Neural cell (in vitro differentiated cells): Measurements from ENCODE around the gene USP4.

Experiments
- EP300 ChIP-seq: fragments of 450-650 bp; conservative IDR thresholded peaks from 2 replicates; pipeline ENCODE4 v1.6.1; 2014; ENCODE audit warnings: antibody characterized with exemption, mild to moderate bottlenecking, moderate library complexity; ENCODE audit not compliant: poor library complexity, severe bottlenecking
- EZH2 ChIP-seq: fragments of 200-600, 300-800 bp; shearing (Covaris generic), sonication (generic); IDR thresholded peaks from 2 replicates; pipeline ENCODE4 v1.6.1; 2014; ENCODE audit warnings: antibody characterized with exemption, low read length, borderline replicate concordance, mild to moderate bottlenecking; ENCODE audit not compliant: insufficient read depth, poor library complexity, severe bottlenecking
- POLR2AphosphoS5 ChIP-seq: IDR thresholded peaks from 2 replicates; pipeline ENCODE4 v1.6.1; 2012
- RAD21 ChIP-seq: fragments of 450-650 bp; conservative IDR thresholded peaks from 2 replicates; pipeline ENCODE4 v1.6.1; 2014; ENCODE audit warnings: antibody characterized with exemption, mild to moderate bottlenecking, moderate library complexity
- TF ChIP-seq, protein P1 (sequence below): fragments of 450-650 bp; IDR thresholded peaks from 2 replicates; pipeline ENCODE4 v1.5.1; 2014; ENCODE audit warnings: antibody characterized with exemption, mild to moderate bottlenecking, moderate library complexity; ENCODE audit not compliant: poor library complexity, severe bottlenecking
- TF ChIP-seq, protein P2 (sequence below): IDR thresholded peaks from 2 replicates; pipeline ENCODE4 v1.6.1; 2012; ENCODE audit warnings: borderline replicate concordance

DNA sequence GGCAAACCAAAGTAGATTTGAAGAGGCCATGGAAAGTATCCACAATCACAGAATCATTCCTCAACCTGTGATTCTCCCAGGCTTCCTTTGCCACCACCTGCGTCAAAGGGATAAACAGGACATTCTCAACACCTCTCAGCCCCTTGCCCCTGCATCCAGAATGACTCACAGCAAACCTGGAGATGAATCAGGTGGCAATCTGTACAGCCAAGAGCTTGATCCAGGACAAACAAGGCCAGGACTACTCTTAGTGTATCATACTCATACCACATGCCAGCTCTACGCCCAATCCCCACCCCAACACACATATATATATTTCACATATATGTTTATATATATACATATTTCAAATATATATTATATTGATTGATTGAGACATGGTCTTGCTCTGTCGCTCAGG lies 39.3 kb downstream of the USP4 start:
- TF ChIP-seq, protein P1, sequence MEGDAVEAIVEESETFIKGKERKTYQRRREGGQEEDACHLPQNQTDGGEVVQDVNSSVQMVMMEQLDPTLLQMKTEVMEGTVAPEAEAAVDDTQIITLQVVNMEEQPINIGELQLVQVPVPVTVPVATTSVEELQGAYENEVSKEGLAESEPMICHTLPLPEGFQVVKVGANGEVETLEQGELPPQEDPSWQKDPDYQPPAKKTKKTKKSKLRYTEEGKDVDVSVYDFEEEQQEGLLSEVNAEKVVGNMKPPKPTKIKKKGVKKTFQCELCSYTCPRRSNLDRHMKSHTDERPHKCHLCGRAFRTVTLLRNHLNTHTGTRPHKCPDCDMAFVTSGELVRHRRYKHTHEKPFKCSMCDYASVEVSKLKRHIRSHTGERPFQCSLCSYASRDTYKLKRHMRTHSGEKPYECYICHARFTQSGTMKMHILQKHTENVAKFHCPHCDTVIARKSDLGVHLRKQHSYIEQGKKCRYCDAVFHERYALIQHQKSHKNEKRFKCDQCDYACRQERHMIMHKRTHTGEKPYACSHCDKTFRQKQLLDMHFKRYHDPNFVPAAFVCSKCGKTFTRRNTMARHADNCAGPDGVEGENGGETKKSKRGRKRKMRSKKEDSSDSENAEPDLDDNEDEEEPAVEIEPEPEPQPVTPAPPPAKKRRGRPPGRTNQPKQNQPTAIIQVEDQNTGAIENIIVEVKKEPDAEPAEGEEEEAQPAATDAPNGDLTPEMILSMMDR: no peak
- TF ChIP-seq EZH2 (no peak), EP300 (no peak), POLR2AphosphoS5 (no peak), RAD21 (no peak)
- TF ChIP-seq, protein P2, sequence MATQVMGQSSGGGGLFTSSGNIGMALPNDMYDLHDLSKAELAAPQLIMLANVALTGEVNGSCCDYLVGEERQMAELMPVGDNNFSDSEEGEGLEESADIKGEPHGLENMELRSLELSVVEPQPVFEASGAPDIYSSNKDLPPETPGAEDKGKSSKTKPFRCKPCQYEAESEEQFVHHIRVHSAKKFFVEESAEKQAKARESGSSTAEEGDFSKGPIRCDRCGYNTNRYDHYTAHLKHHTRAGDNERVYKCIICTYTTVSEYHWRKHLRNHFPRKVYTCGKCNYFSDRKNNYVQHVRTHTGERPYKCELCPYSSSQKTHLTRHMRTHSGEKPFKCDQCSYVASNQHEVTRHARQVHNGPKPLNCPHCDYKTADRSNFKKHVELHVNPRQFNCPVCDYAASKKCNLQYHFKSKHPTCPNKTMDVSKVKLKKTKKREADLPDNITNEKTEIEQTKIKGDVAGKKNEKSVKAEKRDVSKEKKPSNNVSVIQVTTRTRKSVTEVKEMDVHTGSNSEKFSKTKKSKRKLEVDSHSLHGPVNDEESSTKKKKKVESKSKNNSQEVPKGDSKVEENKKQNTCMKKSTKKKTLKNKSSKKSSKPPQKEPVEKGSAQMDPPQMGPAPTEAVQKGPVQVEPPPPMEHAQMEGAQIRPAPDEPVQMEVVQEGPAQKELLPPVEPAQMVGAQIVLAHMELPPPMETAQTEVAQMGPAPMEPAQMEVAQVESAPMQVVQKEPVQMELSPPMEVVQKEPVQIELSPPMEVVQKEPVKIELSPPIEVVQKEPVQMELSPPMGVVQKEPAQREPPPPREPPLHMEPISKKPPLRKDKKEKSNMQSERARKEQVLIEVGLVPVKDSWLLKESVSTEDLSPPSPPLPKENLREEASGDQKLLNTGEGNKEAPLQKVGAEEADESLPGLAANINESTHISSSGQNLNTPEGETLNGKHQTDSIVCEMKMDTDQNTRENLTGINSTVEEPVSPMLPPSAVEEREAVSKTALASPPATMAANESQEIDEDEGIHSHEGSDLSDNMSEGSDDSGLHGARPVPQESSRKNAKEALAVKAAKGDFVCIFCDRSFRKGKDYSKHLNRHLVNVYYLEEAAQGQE: no peak
